HEK293 (cell line): ENCODE measurements around the gene CHPT1.

ENCODE experiments used
- KLF1 ChIP-seq: fragments of 450-650 bp; formaldehyde crosslinking; IDR thresholded peaks from 2 replicates; pipeline ENCODE4 v1.5.1; 2016; ENCODE audit warnings: missing biosample characterization, missing genetic modification characterization
- PRDM1 ChIP-seq: fragments of 450-650 bp; formaldehyde crosslinking; IDR thresholded peaks from 2 replicates; pipeline ENCODE4; 2016; ENCODE audit warnings: missing biosample characterization, missing genetic modification characterization
- ZNF274 ChIP-seq, 2 experiments: fragments of 200-500 bp in 1 of 2; fragments of 450-650 bp in 1 of 2; sonication (Bioruptor generic) in 1 of 2; formaldehyde crosslinking in 1 of 2; IDR thresholded peaks; 2 replicates each; pipeline versions ENCODE4 v1.5.1 to v1.6.1; 2014 to 2016; ENCODE audit warnings: borderline replicate concordance in 1 of 2, inconsistent platforms in 1 of 2, low read length in 1 of 2, missing biosample characterization in 1 of 2, missing genetic modification characterization in 1 of 2
- ZNF292 ChIP-seq: fragments of 450-650 bp; formaldehyde crosslinking; IDR thresholded peaks from 2 replicates; pipeline ENCODE4 v1.5.1; 2016; ENCODE audit warnings: low read depth, missing biosample characterization, missing genetic modification characterization, borderline replicate concordance
- ZNF423 ChIP-seq: fragments of 450-650 bp; formaldehyde crosslinking; IDR thresholded peaks from 2 replicates; pipeline ENCODE4 v1.5.1; 2016; ENCODE audit warnings: missing biosample characterization, missing genetic modification characterization
- ZNF510 ChIP-seq: fragments of 450-650 bp; formaldehyde crosslinking; IDR thresholded peaks from 2 replicates; pipeline ENCODE4 v1.5.1; 2018; ENCODE audit warnings: mild to moderate bottlenecking, missing genetic modification characterization, missing biosample characterization; ENCODE audit not compliant: insufficient replicate concordance
- TF ChIP-seq, protein P1 (sequence below): fragments of 450-650 bp; formaldehyde crosslinking; IDR thresholded peaks from 2 replicates; pipeline ENCODE4 v1.5.1; 2016; ENCODE audit warnings: missing biosample characterization, missing genetic modification characterization
- TF ChIP-seq, protein P2 (sequence below): fragments of 450-650 bp; formaldehyde crosslinking; IDR thresholded peaks from 2 replicates; pipeline ENCODE4 v1.5.1; 2017; ENCODE audit warnings: missing biosample characterization, mild to moderate bottlenecking, missing genetic modification characterization, moderate library complexity

DNA sequence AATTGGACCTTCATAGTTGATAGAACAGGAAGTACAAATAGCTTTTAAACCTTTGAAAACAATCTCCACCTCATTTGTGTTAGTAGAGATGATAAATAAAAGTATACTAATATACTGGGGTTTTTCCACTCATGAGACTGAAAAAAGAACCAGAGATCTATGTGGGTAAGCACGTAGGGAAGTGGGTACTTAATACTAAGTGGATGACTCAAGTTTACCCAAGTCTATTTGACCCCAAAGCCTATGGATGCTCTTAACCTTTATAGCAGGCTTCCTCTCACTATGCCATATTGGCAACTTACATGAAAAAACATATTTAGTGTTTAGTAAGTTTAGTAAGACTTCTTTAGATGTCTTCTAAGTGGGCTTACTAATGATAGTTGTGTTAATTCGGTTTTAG is 49.2 kb upstream of the CHPT1 start:
- TF ChIP-seq PRDM1 (no peak), ZNF292 (tag by site-specific recombination) (no peak), ZNF423 (tag by site-specific recombination) (no peak), ZNF274 (IDR thresholded peaks at IDR 0.05; ENCODE audit: low read length) (no peak), ZNF274 (tag by site-specific recombination; IDR thresholded peaks at IDR 0.05; ENCODE audit: borderline replicate concordance) (no peak), ZNF510 (no peak), KLF1 (tag by site-specific recombination) (no peak)
- TF ChIP-seq, protein P1, sequence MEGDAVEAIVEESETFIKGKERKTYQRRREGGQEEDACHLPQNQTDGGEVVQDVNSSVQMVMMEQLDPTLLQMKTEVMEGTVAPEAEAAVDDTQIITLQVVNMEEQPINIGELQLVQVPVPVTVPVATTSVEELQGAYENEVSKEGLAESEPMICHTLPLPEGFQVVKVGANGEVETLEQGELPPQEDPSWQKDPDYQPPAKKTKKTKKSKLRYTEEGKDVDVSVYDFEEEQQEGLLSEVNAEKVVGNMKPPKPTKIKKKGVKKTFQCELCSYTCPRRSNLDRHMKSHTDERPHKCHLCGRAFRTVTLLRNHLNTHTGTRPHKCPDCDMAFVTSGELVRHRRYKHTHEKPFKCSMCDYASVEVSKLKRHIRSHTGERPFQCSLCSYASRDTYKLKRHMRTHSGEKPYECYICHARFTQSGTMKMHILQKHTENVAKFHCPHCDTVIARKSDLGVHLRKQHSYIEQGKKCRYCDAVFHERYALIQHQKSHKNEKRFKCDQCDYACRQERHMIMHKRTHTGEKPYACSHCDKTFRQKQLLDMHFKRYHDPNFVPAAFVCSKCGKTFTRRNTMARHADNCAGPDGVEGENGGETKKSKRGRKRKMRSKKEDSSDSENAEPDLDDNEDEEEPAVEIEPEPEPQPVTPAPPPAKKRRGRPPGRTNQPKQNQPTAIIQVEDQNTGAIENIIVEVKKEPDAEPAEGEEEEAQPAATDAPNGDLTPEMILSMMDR (tag by site-specific recombination) = no peak
- TF ChIP-seq, protein P2, sequence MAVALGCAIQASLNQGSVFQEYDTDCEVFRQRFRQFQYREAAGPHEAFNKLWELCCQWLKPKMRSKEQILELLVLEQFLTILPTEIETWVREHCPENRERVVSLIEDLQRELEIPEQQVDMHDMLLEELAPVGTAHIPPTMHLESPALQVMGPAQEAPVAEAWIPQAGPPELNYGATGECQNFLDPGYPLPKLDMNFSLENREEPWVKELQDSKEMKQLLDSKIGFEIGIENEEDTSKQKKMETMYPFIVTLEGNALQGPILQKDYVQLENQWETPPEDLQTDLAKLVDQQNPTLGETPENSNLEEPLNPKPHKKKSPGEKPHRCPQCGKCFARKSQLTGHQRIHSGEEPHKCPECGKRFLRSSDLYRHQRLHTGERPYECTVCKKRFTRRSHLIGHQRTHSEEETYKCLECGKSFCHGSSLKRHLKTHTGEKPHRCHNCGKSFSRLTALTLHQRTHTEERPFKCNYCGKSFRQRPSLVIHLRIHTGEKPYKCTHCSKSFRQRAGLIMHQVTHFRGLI = no peak
